GM12864 (cell line): ENCODE measurements around the gene MUC5B.

Experiments used
- DNase-seq: peaks from one replicate; pipeline ENCODE4 v3.0.0-alpha.2; 2011; ENCODE audit warnings: low read depth
- H3K4me3 ChIP-seq: 2 replicates; pipeline ENCODE4 v1.5.1; 2011; ENCODE audit warnings: mild to moderate bottlenecking, low read depth, low read length, control low read depth
- TF ChIP-seq, protein P1 (sequence below): IDR thresholded peaks from 2 replicates; pipeline ENCODE4 v1.5.1; 2011; ENCODE audit warnings: low read depth, mild to moderate bottlenecking, moderate library complexity, low read length, control low read depth, inconsistent platforms; ENCODE audit errors: missing control alignments

The MUC5B gene

GRCh38 chr11:1296287-1296686 lies 73.4 kb downstream of the MUC5B start:
- no peak overlapping the region for H3K4me3 ChIP-seq
- TF ChIP-seq, protein P1, sequence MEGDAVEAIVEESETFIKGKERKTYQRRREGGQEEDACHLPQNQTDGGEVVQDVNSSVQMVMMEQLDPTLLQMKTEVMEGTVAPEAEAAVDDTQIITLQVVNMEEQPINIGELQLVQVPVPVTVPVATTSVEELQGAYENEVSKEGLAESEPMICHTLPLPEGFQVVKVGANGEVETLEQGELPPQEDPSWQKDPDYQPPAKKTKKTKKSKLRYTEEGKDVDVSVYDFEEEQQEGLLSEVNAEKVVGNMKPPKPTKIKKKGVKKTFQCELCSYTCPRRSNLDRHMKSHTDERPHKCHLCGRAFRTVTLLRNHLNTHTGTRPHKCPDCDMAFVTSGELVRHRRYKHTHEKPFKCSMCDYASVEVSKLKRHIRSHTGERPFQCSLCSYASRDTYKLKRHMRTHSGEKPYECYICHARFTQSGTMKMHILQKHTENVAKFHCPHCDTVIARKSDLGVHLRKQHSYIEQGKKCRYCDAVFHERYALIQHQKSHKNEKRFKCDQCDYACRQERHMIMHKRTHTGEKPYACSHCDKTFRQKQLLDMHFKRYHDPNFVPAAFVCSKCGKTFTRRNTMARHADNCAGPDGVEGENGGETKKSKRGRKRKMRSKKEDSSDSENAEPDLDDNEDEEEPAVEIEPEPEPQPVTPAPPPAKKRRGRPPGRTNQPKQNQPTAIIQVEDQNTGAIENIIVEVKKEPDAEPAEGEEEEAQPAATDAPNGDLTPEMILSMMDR = no peak
- DNase-seq = no peak

GRCh38 chr11:1297011-1297575 lies 74.2 kb downstream of the MUC5B start:
- no peak overlapping the region for H3K4me3 ChIP-seq
- TF ChIP-seq, protein P1 = no peak
- no peak for DNase-seq

DNA sequence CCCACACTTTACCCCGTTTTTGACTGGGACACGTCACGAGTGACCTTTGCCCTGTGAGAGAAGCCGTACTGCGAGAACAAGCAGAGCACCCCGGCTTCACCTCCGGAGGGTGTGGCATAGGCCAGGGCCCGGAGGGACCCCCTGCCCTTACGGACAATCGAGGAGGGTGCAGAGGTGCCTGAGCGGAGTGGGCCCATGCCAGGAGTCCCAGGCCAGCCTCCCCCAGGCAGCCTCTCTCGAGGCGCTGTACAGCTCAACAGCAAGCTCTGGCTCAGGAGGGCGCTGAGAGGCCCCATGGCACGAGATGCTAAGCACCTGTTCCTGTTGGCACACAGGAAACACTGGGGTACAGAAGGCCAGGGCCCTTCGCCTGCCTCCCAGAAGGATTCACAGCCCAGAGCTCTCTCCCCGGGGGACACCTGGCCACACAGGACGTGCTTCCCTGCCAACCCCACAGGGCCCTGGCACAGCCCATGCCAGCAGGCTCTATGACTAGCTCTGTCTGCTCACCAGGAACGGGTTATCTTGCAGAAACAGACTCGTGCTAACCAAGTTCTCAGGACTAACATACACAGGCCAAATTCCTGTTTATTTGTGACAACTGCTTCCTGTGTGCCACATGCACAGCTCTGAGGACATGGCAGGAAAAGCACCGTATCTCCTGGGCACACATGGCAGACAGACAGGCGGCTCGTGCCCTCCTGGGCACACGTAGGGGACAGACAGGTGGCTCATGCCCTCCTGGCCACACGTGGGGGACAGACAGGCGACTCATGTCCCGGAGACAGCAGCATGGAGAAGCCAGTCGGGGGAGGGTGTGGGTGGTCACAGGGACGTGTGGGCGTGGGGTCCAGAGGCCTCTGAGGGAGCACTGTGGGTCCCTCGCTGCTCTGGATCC lies 75.0 kb downstream of the MUC5B start:
- H3K4me3 ChIP-seq = no peak overlapping the region
- TF ChIP-seq, protein P1 = no peak
- DNase-seq = no peak

DNA sequence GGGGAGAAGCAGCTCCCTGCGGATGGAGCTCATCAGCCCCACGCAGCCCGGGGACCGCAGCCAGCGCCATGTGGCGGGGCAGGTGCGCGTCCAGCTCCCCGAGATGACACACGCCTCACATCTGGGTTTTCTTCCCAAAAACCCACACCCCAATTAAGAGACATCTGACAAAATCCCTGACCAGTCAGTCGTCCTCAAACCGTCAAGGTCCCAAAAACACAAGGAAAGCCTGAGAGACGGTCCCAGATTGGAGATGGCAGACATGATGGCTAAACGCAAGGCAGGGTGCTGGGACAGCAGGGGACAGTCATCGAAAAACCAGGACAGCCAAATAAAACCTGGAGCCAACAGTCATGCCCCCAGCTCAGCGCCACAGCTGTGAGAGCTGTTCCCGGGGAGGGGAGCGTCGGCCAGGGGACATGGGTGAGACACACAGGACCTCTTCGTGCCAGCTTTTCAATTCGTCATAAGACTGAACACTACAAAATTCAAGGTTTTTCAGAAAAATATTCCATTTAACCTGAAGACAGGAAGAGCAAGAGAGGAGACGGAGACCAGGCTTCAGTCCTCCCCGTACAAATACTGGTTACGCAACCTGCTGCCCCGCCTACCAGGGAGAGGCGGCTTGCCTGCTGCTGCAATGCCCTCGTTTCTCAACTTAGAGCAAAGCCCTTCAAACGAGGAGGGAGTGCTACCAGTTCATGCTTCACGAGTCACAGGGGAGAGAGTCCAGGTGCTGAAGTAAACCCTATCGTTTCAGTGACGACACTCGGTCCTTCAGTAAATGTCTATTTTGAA lies 76.0 kb downstream of the MUC5B start:
- DNase-seq = no peak
- no peak overlapping the region for H3K4me3 ChIP-seq
- TF ChIP-seq, protein P1 = no peak

DNA sequence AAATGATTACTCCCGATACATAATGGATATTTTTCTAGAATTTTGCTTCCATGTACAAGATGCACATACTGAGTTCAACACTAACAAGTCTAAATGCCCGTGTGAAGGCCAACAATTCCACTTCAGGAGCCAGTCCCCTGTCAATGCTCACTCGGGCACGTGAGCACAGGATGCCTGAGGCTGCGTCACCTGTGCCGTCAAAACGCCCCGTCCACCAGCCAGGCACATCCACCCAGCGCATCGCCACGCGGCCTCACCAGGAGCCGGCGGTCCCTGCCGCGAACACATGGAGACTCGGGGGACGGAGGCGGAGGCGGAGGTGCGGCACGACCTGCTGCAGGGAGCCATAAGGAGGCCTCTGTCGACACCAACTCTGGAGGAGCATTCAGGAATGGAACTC lies 76.8 kb downstream of the MUC5B start:
- no peak for DNase-seq
- H3K4me3 ChIP-seq = no peak overlapping the region
- TF ChIP-seq, protein P1 = no peak

DNA sequence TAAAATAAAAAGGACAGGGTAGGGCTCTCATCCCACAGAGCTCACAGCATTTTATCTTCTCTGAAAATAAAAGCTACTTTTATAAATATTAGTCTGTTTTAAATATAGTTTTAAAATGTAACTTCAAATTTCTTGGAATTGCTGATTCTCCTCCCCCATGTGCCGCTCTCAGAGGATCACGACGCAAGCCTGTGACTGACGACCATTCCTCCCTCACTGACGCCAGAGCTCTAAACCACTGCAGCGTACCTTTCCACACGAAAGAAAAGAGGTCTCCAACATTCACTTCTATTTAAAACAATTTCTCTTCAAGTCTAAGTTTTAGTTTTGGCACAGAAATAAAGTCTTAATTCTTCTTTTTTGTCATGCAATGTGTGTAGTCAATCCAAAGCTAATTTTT lies 77.3 kb downstream of the MUC5B start:
- DNase-seq = no peak
- TF ChIP-seq, protein P1 = no peak
- H3K4me3 ChIP-seq = no peak overlapping the region
